HCT116 (cell line): Measurements from ENCODE around the gene CRY2.
A peak's percentile ranks its signal among the peaks of the same experiment; 100 is the strongest.

ENCODE experiments used
- ELF1 ChIP-seq: IDR thresholded peaks from 2 replicates; pipeline ENCODE4 v1.6.1; 2012; ENCODE audit warnings: low read depth, borderline replicate concordance
- POLR2AphosphoS5 ChIP-seq: IDR thresholded peaks from 2 replicates; pipeline ENCODE4 v1.6.1; 2011; ENCODE audit warnings: mild to moderate bottlenecking, low read depth, low read length, moderate library complexity
- RAD21 ChIP-seq: IDR thresholded peaks from 2 replicates; pipeline ENCODE4 v1.6.1; 2012; ENCODE audit warnings: low read depth, mild to moderate bottlenecking
- ZFX ChIP-seq: fragments of 450-650 bp; IDR thresholded peaks from 2 replicates; pipeline ENCODE4 v1.6.1; 2017
- TF ChIP-seq, protein P1 (sequence below): IDR thresholded peaks from 2 replicates; pipeline ENCODE4 v1.6.1; 2012; ENCODE audit warnings: low read depth
- TF ChIP-seq, protein P2 (sequence below), 3 experiments: fragments of 200-600 bp in 1 of 3; sonication (generic) in 1 of 3; IDR thresholded peaks in 2 of 3; conservative IDR thresholded peaks in 1 of 3; 2 replicates each; pipeline ENCODE4 v1.5.1; 2012 to 2017; ENCODE audit warnings: low read depth in 2 of 3, low read length in 2 of 3, antibody characterized with exemption in 1 of 3, borderline replicate concordance in 1 of 3, control low read depth in 1 of 3, mild to moderate bottlenecking in 1 of 3, mixed read lengths in 1 of 3, mixed run types in 1 of 3, moderate library complexity in 1 of 3; ENCODE audit not compliant: insufficient read depth in 1 of 3

- TF ChIP-seq RAD21 (no peak), ZFX (peak; percentile 83), POLR2AphosphoS5 (peak; percentile 94), ELF1 (no peak)
- TF ChIP-seq, protein P1, sequence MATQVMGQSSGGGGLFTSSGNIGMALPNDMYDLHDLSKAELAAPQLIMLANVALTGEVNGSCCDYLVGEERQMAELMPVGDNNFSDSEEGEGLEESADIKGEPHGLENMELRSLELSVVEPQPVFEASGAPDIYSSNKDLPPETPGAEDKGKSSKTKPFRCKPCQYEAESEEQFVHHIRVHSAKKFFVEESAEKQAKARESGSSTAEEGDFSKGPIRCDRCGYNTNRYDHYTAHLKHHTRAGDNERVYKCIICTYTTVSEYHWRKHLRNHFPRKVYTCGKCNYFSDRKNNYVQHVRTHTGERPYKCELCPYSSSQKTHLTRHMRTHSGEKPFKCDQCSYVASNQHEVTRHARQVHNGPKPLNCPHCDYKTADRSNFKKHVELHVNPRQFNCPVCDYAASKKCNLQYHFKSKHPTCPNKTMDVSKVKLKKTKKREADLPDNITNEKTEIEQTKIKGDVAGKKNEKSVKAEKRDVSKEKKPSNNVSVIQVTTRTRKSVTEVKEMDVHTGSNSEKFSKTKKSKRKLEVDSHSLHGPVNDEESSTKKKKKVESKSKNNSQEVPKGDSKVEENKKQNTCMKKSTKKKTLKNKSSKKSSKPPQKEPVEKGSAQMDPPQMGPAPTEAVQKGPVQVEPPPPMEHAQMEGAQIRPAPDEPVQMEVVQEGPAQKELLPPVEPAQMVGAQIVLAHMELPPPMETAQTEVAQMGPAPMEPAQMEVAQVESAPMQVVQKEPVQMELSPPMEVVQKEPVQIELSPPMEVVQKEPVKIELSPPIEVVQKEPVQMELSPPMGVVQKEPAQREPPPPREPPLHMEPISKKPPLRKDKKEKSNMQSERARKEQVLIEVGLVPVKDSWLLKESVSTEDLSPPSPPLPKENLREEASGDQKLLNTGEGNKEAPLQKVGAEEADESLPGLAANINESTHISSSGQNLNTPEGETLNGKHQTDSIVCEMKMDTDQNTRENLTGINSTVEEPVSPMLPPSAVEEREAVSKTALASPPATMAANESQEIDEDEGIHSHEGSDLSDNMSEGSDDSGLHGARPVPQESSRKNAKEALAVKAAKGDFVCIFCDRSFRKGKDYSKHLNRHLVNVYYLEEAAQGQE: no peak
- TF ChIP-seq, protein P2, sequence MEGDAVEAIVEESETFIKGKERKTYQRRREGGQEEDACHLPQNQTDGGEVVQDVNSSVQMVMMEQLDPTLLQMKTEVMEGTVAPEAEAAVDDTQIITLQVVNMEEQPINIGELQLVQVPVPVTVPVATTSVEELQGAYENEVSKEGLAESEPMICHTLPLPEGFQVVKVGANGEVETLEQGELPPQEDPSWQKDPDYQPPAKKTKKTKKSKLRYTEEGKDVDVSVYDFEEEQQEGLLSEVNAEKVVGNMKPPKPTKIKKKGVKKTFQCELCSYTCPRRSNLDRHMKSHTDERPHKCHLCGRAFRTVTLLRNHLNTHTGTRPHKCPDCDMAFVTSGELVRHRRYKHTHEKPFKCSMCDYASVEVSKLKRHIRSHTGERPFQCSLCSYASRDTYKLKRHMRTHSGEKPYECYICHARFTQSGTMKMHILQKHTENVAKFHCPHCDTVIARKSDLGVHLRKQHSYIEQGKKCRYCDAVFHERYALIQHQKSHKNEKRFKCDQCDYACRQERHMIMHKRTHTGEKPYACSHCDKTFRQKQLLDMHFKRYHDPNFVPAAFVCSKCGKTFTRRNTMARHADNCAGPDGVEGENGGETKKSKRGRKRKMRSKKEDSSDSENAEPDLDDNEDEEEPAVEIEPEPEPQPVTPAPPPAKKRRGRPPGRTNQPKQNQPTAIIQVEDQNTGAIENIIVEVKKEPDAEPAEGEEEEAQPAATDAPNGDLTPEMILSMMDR (IDR thresholded peaks at IDR 0.05 in 2 of 3, conservative IDR thresholded peaks at IDR 0.05 in 1 of 3; ENCODE audit: borderline replicate concordance in 1 of 3, insufficient read depth in 1 of 3, low read depth in 2 of 3, low read length in 2 of 3): no peak
Observed at GRCh38 chr11:45846974-45847910, at the start of gene CRY2.
